ENCODE measurements around the gene ZFAND2A.
"Not testable (repeated sequence)": the region's sequence is repeated elsewhere in the genome, so short reads cannot be mapped to it uniquely, and the experiment has no call there.

Gene ZFAND2A

GRCh38 chr7:1175967-1176851, 16.2 kb upstream of the ZFAND2A start:
- in situ Hi-C loops (cut with MboI; ENCODE audit: low sequenced_read_pairs), result no loop called here

- in situ Hi-C loops (cut with MboI; ENCODE audit: low sequenced_read_pairs), result no loop called here
Measured at GRCh38 chr7:1175597-1175966, 15.6 kb upstream of the ZFAND2A start.

GRCh38 chr7:1174881-1175596, 15.0 kb upstream of the ZFAND2A start:
- in situ Hi-C loops (cut with MboI; ENCODE audit: low sequenced_read_pairs), result no loop called here

- in situ Hi-C loops (cut with MboI; ENCODE audit: low sequenced_read_pairs), result no loop called here
Measured at GRCh38 chr7:1174002-1174401, 14.0 kb upstream of the ZFAND2A start.

- in situ Hi-C loops (cut with MboI; ENCODE audit: low sequenced_read_pairs), result no loop called here
Measured at GRCh38 chr7:1172666-1173523, 12.9 kb upstream of the ZFAND2A start.

- in situ Hi-C loops (cut with MboI; ENCODE audit: low sequenced_read_pairs), result not testable (repeated sequence)
Measured at GRCh38 chr7:1171516-1171915, 11.5 kb upstream of the ZFAND2A start.

- in situ Hi-C loops (cut with MboI; ENCODE audit: low sequenced_read_pairs), result no loop called here
Measured at GRCh38 chr7:1170741-1171501, 10.9 kb upstream of the ZFAND2A start.

GRCh38 chr7:1169409-1170368, 9.7 kb upstream of the ZFAND2A start:
- in situ Hi-C loops (cut with MboI; ENCODE audit: low sequenced_read_pairs), result no loop called here

- in situ Hi-C loops (cut with MboI; ENCODE audit: low sequenced_read_pairs), result no loop called here
Measured at GRCh38 chr7:1168422-1168821, 8.4 kb upstream of the ZFAND2A start.

- in situ Hi-C loops (cut with MboI; ENCODE audit: low sequenced_read_pairs), result no loop called here
Measured at GRCh38 chr7:1164436-1164835, 4.4 kb upstream of the ZFAND2A start.

- in situ Hi-C loops (cut with MboI; ENCODE audit: low sequenced_read_pairs), result no loop called here
Measured at GRCh38 chr7:1163121-1163520, 3.1 kb upstream of the ZFAND2A start.

GRCh38 chr7:1160670-1161021, 650 bp upstream of the ZFAND2A start:
- in situ Hi-C loops (cut with MboI; ENCODE audit: low sequenced_read_pairs), result no loop called here

- in situ Hi-C loops (cut with MboI; ENCODE audit: low sequenced_read_pairs), result not testable (repeated sequence)
Measured at GRCh38 chr7:1159231-1159630, 765 bp downstream of the ZFAND2A start.

- in situ Hi-C loops (cut with MboI; ENCODE audit: low sequenced_read_pairs), result no loop called here
Measured at GRCh38 chr7:1158203-1159126, 1.5 kb downstream of the ZFAND2A start.

GRCh38 chr7:1156782-1157535, 3.0 kb downstream of the ZFAND2A start:
- in situ Hi-C loops (cut with MboI; ENCODE audit: low sequenced_read_pairs), result no loop called here

GRCh38 chr7:1155818-1156781, 3.9 kb downstream of the ZFAND2A start:
- in situ Hi-C loops (cut with MboI; ENCODE audit: low sequenced_read_pairs), result not testable (repeated sequence)
